ENCODE data around the gene RNF44. TPM values are rescaled to one million over a fixed set of nuclear protein-coding genes. Genes with fewer than 3 reads are reported as not detected.

RNF44 gene
- total and polyA plus RNA-seq, 2 of the 13 experiments (the other 11 are each of a cell fraction or from before 2014, with no cell fraction given), result 9.2 to 16.8 TPM

GRCh38 chr5:176536132-176536901 lies 885 bp downstream of the RNF44 start (continued):
- TF ChIP-seq ZNF484 (CRISPR knock-in tag; IDR thresholded peaks at IDR 0.05; ENCODE audit: borderline replicate concordance, low read depth), result no peak
- no peak for TF ChIP-seq ETV6 (CRISPR knock-in tag; conservative IDR thresholded peaks at IDR 0.05)
- peak; percentile 90; the same call in 2 of the 3 replicates for TF ChIP-seq MXI1 (IDR thresholded peaks at IDR 0.05; ENCODE audit: borderline replicate concordance, low read depth, low read length)
- TF ChIP-seq YEATS4 (CRISPR knock-in tag; IDR thresholded peaks at IDR 0.05; ENCODE audit: borderline replicate concordance), result 0 out of 2 replicates have a peak, but pooled peaks have one; percentile 51
- 0 out of 2 replicates have a peak, but pooled peaks have one; percentile 13 for TF ChIP-seq SALL1 (CRISPR knock-in tag; IDR thresholded peaks at IDR 0.05)
- peak; percentile 33; the same call in 1 of the 2 replicates for TF ChIP-seq POLR2AphosphoS5 (IDR thresholded peaks at IDR 0.05; ENCODE audit: low read depth, low read length)
- no peak for TF ChIP-seq PREB (CRISPR knock-in tag; IDR thresholded peaks at IDR 0.05)
- peak; percentile 15; the same call in 1 of the 2 replicates for TF ChIP-seq IKZF5 (CRISPR knock-in tag; IDR thresholded peaks at IDR 0.05)
- peak; percentile 19; the same call in 1 of the 2 replicates for TF ChIP-seq ZMYM3 (CRISPR knock-in tag; IDR thresholded peaks at IDR 0.05)
- TF ChIP-seq FOXK2 (IDR thresholded peaks at IDR 0.05), result peak; percentile 54; the same call in 1 of the 2 replicates
- peak; percentile 56; the same call in 1 of the 2 replicates for TF ChIP-seq TCF7 (IDR thresholded peaks at IDR 0.05; ENCODE audit: low read depth)
- TF ChIP-seq ZNF652 (CRISPR knock-in tag; IDR thresholded peaks at IDR 0.05; ENCODE audit: borderline replicate concordance, low read depth), result peak; percentile 55; the same call in 1 of the 2 replicates
- 0 out of 2 replicates have a peak, but pooled peaks have one; percentile 29 for TF ChIP-seq PLSCR1 (CRISPR knock-in tag; IDR thresholded peaks at IDR 0.05; ENCODE audit: borderline replicate concordance)
- TF ChIP-seq ARID4A (CRISPR knock-in tag; IDR thresholded peaks at IDR 0.05; ENCODE audit: borderline replicate concordance), result peak; percentile 49
- TF ChIP-seq TAF1 (CRISPR knock-in tag; IDR thresholded peaks at IDR 0.05), result 0 out of 2 replicates have a peak, but pooled peaks have one; percentile 32
- peak; percentile 36; the same call in 1 of the 2 replicates for TF ChIP-seq PCBP1 (IDR thresholded peaks at IDR 0.05; ENCODE audit: borderline replicate concordance, low read depth, low read length)
- TF ChIP-seq SMYD3 (CRISPR knock-in tag; IDR thresholded peaks at IDR 0.05), result 0 out of 2 replicates have a peak, but pooled peaks have one; percentile 31
- TF ChIP-seq SMAD3 (CRISPR knock-in tag; IDR thresholded peaks at IDR 0.05), result no peak
- TF ChIP-seq KAT7 (CRISPR knock-in tag; IDR thresholded peaks at IDR 0.05; ENCODE audit: borderline replicate concordance), result no peak
- no peak for TF ChIP-seq ZNF331 (CRISPR knock-in tag; IDR thresholded peaks at IDR 0.05)
- TF ChIP-seq ARNTL (CRISPR knock-in tag; IDR thresholded peaks at IDR 0.05), result 0 out of 2 replicates have a peak, but pooled peaks have one; percentile 41

Measured in HepG2 (cell line).